ENCODE results near the gene C11orf24.
A peak's percentile ranks its signal among the peaks of the same experiment; 100 is the strongest.
"Not testable (repeated sequence)": the region's sequence is repeated elsewhere in the genome, so short reads cannot be mapped to it uniquely, and the experiment has no call there.

C11orf24 gene

DNA sequence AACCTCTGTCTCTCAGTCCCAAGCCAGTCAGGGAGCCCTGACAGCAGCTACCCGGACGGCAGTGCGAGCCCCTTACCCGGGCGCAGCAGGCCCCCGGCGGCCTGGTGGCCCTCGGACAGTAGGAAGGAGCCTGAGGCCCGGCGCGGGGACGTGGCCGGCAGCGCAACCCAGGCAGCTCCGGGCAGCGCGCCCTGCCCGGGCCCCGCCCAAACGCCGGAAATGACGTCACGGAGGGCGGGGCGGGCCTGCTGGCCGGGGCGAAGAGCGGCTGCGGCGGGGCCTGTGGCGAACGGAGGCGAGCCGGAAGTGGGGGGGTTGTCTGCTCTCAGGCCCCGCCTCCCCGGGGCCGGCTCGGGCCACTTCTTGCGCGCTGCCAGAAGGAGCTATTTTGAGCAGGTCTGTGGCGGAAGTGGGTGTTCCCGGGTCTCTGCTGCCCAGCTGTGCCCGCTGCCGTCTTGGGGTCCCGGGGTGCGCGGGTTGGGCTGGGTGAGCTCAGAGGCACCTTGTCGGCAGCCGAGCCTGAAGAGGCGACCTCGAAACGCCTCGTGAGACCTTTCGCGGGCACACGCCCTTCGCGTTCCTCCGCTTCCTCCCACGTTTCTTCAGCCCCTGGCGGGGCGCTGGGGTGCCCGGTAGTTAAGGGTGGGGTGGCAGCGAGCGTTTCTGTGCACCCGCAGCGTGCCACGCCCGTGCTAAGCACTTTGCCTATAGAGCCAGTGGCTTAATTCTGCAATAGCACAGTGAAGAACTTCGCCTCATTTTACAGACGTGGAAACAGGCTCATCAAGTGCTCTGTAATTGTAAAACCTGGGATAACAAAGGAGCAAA, at the start of gene C11orf24:
Gene C11orf24 (minus strand): TSS at position 193 of the 828 bp plus-strand sequence. CDS start 8,206 bp downstream, outside the sequence.
- DNase-seq: peak; percentile 92 to 95

- no peak for DNase-seq
Measured at GRCh38 chr11:68317147-68317785, 45.5 kb upstream of the C11orf24 start.

- no peak for DNase-seq
Measured at GRCh38 chr11:68315171-68315920, 43.6 kb upstream of the C11orf24 start.

DNA sequence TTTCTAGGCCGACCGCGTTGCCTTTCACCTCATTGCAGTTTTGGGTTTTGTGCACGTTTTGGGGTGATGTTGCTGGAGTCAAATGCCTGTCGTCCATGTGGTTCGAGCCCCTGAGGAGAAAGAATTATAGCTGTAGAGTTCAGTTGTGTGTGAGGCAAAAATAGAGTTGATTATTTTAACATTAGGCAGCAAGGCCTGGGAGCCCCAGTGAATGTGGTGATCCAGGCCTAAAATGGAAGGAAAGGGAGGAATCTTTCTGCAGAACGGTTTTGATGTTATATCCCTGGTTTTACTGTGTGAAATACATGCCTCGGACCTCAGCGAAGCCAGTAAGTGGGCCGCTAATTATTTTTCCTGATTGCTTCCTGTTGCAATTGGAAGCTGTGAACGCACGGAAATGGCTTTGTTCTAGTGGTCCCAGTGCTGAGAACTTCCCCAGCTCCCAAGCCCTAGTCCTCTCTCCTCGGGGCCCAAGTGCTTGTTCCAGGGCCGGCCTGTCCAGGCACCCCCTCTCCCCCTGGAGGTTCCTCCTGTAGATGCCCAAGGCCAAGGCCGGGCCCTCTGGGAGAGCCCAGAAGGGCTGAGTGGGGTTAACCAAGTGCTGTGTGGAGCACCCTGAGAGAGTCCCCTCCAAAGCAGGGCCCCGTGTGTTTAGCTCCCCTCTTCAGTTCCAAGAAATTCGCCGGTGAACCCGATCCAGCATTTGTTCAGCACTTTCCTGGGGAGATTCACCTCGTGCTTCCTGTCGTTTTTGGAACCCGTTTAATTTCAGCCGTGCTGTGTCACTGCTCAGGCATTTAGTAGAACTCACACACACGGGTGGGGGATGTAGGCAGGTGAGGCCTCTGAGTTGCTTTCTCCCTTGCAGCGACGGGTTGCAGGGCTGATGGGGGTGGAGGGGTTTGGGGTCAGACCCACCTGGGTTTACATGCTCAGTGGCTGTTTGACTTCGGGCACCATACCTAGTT, 42.7 kb upstream of the C11orf24 start:
- no peak for DNase-seq

DNA sequence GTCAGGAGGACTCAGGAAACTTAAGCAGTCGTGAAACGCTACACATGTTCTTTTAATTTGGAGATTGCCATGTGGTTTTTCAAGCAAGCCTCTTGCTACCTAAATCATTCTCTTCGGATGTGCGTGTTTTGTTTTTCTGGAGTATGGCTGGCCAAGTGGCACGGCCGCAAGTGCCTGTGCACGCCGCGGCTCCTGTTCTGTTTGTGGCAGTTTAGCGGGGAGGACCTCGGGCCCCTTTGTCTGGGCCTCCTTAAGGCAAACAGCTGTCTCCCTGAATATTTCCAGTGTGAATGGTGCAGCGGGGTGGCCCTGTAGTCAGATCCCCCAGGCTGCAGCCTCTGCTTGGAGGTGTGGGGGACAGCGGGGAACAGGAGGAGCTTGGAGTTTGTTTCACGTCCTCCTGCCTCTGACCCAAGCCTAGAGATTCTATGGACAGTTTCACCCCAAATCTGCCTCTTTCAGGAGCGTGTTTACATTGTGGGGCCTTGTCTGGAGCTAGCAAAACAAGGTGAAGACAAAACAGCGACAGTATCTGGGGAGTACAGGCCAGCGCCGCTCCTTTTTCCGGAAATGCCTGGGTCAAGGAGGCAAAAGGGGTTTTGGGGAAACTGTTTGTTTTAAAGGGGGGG, 41.9 kb upstream of the C11orf24 start:
- peak; percentile 35 to 42 for DNase-seq

GRCh38 chr11:68312780-68313573, 41.2 kb upstream of the C11orf24 start:
- peak; percentile 43 to 54 for DNase-seq

DNA sequence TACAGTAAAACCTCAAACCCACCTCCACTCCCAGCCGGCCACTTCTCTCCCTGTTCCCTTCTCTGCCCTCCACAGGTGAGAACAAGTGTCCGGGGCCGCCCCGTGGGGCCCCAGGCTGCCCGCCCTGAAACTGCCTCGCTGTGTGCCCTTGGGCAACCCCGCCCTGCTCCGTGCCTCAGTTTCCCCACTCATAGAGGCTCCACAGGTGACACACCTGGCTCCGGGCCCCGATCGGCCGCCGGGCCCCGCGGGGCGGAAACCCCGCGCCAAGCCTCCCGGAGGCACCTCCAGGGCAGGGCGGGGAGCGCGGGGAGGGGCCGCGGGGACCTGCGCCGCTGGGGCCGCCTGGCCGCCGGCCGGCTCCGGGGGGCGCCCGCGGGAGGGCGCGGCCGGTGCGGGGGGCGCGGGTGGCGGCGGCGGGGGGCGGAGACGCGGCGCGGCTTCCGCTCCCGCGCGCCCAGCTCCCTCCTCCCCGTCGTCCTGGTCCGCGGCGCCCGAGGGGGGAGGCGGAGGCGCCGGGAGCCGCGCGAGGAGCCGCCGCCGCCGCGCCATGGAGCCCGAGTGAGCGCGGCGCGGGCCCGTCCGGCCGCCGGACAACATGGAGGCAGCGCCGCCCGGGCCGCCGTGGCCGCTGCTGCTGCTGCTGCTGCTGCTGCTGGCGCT, 40.5 kb upstream of the C11orf24 start, which contains the start of gene LRP5:
Gene LRP5 (plus strand): TSS at position 475 of the 663 bp plus-strand sequence. CDS start 124 bp downstream, at position 599.
- peak in 1 of 2 experiments; percentile 38 for DNase-seq

GRCh38 chr11:68311160-68312116, 39.7 kb upstream of the C11orf24 start:
- DNase-seq: no peak

DNA sequence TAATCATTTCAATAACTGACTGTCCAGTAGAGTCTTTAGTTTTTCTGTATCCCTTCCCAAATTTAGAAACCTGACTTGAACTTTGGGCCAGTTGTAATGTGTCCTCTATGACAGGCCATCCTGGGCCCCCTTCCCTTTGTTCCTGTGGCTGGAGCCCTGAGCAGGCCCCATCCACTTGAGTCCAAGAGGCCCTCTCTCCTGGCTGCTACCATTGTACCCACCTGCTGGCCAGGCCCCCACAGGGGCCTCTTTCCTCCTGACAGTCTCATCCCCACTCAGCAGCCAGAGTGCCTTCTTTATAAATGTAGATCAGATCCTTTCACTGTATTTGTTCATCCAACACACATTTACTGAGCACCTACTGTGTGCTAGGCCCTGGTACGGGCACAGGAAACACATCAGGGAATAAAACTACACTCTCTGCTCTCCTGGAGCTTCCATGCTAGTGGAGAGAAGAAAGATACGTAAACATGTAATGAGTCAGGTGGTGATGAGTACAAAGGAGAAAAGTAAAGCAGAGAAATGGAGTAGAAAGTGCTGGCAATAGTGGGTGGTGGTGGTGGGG, 37.9 kb upstream of the C11orf24 start:
- DNase-seq: no peak

- no peak for DNase-seq
Measured at GRCh38 chr11:68308068-68308467, 36.3 kb upstream of the C11orf24 start.

DNA sequence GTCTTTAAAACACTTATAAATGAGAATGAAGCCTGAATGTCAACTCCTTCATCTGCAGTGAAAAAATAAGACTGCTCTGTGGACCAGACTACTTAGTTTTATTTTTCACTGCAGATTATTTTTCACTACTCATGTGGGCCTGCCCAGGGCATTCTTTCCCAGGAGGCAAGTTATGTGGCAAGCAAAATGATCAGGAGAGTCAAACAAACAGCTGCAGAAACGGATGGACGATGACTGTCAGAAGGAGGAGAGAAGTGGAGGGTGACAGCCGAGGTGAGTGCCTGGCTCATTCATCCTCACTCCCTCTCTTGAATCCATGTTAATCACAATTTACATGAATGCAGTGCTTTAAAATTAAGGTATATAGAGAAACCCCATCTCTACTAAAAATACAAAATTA, 34.9 kb upstream of the C11orf24 start:
- no peak for DNase-seq

DNA sequence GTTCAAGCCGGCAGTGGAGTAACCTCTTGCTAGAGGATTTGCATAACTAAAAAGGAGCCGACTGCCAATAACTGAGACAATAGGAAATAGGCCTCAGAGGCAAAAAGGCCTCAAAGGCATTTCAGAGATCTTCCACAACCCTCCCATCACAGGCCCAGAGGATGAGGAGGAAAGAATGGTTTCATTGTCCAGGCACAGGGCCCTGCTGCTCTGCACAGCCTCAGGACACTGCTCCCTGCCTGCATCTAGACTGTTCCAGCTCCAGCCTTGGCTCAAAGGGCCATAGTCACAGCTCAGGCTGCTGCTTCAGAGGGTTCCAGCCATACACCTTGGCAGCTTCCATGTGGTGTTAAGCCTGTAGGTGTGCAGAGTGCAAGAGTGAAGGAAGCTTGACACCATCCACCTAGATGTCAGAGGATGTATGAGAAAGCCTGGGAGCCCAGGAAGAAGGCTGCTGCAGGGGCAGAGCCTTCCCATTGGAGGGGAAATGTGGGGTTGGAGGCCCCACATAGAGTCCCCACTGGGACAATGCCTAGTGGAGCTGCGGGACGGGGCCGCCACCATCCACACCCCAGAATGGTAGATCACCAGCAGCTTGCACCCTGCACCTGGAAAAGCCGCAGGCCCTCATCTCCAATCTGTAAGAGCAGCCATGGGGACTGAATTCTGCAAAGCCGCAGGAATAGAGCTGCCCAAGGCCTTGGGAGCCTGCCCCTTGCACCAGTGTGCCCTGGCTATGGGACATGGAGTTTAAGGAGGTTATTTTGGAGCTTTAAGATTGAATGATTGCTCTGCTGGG, 32.4 kb upstream of the C11orf24 start:
- DNase-seq: no peak

DNA sequence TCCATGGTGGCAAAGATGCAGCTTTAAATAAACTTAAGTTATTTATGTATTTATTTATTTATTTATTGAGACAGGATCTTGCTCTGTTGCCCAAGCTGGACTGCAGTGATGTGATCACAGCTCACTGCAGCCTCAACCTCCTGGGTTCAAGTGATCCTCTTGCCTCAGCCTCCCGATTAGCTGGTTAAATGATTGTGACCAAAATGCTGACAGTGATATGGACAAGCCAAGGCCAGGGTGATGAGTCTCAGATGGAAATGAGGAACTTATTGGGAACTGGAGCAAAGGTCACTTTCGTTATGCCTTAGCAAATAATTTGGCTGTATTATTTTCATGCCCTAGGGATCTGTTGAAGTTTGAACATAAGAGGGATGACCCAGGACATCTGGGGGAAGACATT, 31.3 kb upstream of the C11orf24 start:
- no peak for DNase-seq

DNA sequence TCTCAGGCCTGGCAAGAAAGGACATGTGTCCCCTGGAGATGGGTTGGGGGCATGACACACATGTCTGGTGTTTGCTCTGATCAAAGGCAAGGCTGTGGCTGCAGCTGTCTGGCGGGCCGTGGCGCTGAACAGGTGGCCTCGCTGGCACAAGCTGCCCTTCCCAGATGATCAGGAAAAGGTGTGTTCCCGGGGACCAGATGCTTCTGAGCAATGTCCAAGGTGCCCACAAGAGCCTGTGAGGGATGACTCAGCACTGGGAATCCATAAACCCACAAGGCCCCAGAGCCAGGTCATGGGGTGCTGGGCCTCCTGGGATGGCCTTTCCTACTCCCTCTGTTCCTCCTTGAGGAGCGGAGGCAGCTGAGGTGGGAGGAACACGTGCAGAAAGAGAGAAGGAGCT, 30.9 kb upstream of the C11orf24 start:
- DNase-seq: no peak

- no peak for DNase-seq
Measured at GRCh38 chr11:68302256-68302655, 30.5 kb upstream of the C11orf24 start.

GRCh38 chr11:68300076-68300830, 28.5 kb upstream of the C11orf24 start:
- no peak for DNase-seq

DNA sequence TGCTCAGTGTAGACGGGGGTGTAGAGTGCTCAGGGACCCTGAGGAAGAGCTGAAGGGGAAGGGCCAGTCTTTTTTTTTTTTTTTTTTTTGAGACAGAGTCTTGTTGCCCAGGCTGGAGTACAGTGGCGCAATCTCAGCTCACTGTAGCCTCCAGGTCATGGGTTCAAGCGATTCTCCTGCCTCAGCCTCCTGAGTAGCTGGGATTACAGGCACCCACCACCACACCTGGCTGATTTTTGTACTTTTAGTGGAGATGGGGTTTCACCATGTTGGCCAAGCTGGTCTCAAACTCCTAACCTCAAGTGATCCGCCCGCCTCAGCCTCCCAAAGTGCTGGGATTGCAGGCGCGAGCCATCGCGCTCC, 27.7 kb upstream of the C11orf24 start:
- not testable (repeated sequence) for DNase-seq

Measured in activated T-cell treated with anti-CD3 and anti-CD28 coated beads, Interleukin-2, amount 50 U/mL, for 48 hours (primary cell).